HL-60 (cell line): ENCODE measurements around the gene TRAK2.

Experiments used
- CTCF ChIP-seq: IDR thresholded peaks from one replicate; pipeline ENCODE4 v1.5.1; 2011; ENCODE audit warnings: low read length, control low read depth, inconsistent platforms; ENCODE audit not compliant: insufficient read depth
- POLR2AphosphoS5 ChIP-seq: IDR thresholded peaks from 2 replicates; pipeline ENCODE4 v1.6.1; 2012; ENCODE audit warnings: low read depth
- REST ChIP-seq: IDR thresholded peaks from 2 replicates; pipeline ENCODE4 v1.6.1; 2012; ENCODE audit warnings: low read depth; ENCODE audit not compliant: insufficient replicate concordance

GRCh38 chr2:201357221-201357620 lies 94.0 kb downstream of the TRAK2 start, which contains the start of gene FLACC1:
- TF ChIP-seq REST (no peak), CTCF (no peak), POLR2AphosphoS5 (no peak)
